DOHH2 (cell line): ENCODE results near the gene AFAP1.

Experiments
- H3F3A ChIP-seq: fragments of 200-600 bp; sonication (generic), shearing (Covaris generic); 2 replicates; pipeline ENCODE4 v1.6.0; 2016; ENCODE audit warnings: antibody characterized with exemption, mild to moderate bottlenecking; ENCODE audit not compliant: control insufficient read depth, insufficient read depth
- H3K27ac ChIP-seq: fragments of 200-600 bp; sonication (generic); 2 replicates; pipeline ENCODE4 v1.5.1; 2014; ENCODE audit warnings: low read depth, mild to moderate bottlenecking, low read length, moderate library complexity
- H3K27me3 ChIP-seq: fragments of 200-600 bp; sonication (generic); 2 replicates; pipeline ENCODE4 v1.6.1; 2014; ENCODE audit warnings: mild to moderate bottlenecking, low read length, mixed read lengths; ENCODE audit not compliant: control insufficient read depth
- H3K36me3 ChIP-seq: fragments of 200-600 bp; sonication (generic); 2 replicates; pipeline ENCODE4 v1.6.1; 2014; ENCODE audit warnings: mild to moderate bottlenecking, low read length, moderate library complexity, mixed read lengths; ENCODE audit not compliant: control insufficient read depth
- H3K4me1 ChIP-seq: fragments of 200-600 bp; sonication (generic); 2 replicates; pipeline ENCODE4 v1.6.1; 2014; ENCODE audit warnings: mild to moderate bottlenecking, low read length, mixed read lengths; ENCODE audit not compliant: control insufficient read depth
- H3K4me2 ChIP-seq: fragments of 200-600 bp; sonication (generic); 2 replicates; pipeline ENCODE4 v1.6.0; 2014; ENCODE audit warnings: mild to moderate bottlenecking, low read length, moderate library complexity
- H3K4me3 ChIP-seq: fragments of 200-600 bp; sonication (generic); 2 replicates; pipeline ENCODE4 v1.5.1; 2014; ENCODE audit warnings: mild to moderate bottlenecking, low read length, mixed read lengths
- H3K79me2 ChIP-seq: fragments of 200-600 bp; sonication (generic); 2 replicates; pipeline ENCODE4 v1.6.1; 2014; ENCODE audit warnings: mild to moderate bottlenecking, low read length, mixed read lengths; ENCODE audit not compliant: control insufficient read depth
- H3K9me2 ChIP-seq: fragments of 200-600 bp; sonication (generic); replicated peaks from 2 replicates; pipeline ENCODE4 v1.6.1; 2014; ENCODE audit warnings: mild to moderate bottlenecking, low read length, mixed read lengths; ENCODE audit not compliant: control insufficient read depth
- H3K9me3 ChIP-seq: fragments of 200-600 bp; sonication (generic); 2 replicates; pipeline ENCODE4 v1.6.1; 2014; ENCODE audit warnings: antibody characterized with exemption, low read length, mixed read lengths; ENCODE audit not compliant: control insufficient read depth, insufficient read depth
- H4K20me1 ChIP-seq: fragments of 200-600 bp; sonication (generic); 2 replicates; pipeline ENCODE4 v1.6.0; 2014; ENCODE audit warnings: low read depth, mild to moderate bottlenecking, antibody characterized with exemption, low read length, moderate library complexity; ENCODE audit not compliant: control insufficient read depth, insufficient read depth
- EZH2phosphoT487 ChIP-seq: fragments of 200-600 bp; sonication (generic); IDR thresholded peaks from 2 replicates; pipeline ENCODE4 v1.6.1; 2017; ENCODE audit warnings: borderline replicate concordance, mild to moderate bottlenecking, antibody characterized with exemption, low read length, moderate library complexity, mixed read lengths
- TF ChIP-seq, protein P1 (sequence below): fragments of 200-600 bp; sonication (generic); IDR thresholded peaks from one replicate; pipeline ENCODE4 v1.5.1; 2014; ENCODE audit warnings: antibody characterized with exemption, mild to moderate bottlenecking, low read depth, low read length; ENCODE audit not compliant: poor library complexity, severe bottlenecking

AFAP1 gene

DNA sequence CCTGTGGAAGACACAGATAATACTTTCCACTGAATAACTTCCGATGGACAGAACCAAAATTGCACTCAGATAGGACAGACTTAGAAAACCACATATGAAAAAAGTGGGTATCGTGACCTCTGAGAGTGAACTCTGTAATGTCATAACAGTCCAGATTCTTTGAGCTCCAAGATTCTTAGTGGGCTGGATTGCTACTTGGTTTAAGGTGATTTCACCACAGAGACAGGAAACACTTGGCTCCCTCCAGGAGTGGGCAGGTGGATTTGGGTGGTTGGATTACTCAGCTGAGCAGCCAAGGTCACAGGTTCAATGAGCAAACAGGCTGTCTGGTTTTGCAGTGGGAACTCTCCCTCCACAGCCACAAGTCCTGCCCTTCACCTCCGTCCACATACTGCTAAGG is 126.0 kb downstream of the AFAP1 start:
- Histone ChIP-seq H4K20me1 (no peaks in the 10 kb centered on the region), H3K79me2 (no peaks in the 10 kb centered on the region), H3K4me2 (no peak overlapping the region), H3K36me3 (no peaks in the 10 kb centered on the region), H3K27ac (no peak overlapping the region), H3F3A (no peaks in the 10 kb centered on the region), H3K9me3 (no peaks in the 10 kb centered on the region), H3K27me3 (peaks cover 5% of the 10 kb centered on the region), H3K4me1 (no peaks in the 10 kb centered on the region), H3K4me3 (no peak overlapping the region), H3K9me2 (no peaks in the 10 kb centered on the region)
- no peak for TF ChIP-seq EZH2phosphoT487
- TF ChIP-seq, protein P1, sequence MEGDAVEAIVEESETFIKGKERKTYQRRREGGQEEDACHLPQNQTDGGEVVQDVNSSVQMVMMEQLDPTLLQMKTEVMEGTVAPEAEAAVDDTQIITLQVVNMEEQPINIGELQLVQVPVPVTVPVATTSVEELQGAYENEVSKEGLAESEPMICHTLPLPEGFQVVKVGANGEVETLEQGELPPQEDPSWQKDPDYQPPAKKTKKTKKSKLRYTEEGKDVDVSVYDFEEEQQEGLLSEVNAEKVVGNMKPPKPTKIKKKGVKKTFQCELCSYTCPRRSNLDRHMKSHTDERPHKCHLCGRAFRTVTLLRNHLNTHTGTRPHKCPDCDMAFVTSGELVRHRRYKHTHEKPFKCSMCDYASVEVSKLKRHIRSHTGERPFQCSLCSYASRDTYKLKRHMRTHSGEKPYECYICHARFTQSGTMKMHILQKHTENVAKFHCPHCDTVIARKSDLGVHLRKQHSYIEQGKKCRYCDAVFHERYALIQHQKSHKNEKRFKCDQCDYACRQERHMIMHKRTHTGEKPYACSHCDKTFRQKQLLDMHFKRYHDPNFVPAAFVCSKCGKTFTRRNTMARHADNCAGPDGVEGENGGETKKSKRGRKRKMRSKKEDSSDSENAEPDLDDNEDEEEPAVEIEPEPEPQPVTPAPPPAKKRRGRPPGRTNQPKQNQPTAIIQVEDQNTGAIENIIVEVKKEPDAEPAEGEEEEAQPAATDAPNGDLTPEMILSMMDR = no peak

DNA sequence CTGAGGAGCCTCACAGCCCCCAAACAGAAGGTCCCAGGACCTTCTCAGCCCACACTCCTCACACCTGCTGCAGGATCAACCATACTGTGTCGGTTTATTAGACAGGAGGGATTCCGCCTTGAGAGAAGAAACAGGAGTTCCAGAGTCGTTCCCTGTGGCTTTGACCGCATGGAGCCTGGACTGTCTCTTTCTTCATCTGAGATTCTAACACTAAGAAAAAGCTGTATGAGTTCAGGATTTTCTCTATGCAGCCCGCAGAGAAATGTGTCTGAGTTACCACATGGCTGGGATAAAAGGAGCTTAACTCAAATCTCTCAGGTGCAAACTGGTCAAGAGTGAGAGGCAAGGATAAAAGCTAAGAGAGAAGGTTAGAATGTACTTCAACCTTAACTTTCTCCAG is 126.7 kb downstream of the AFAP1 start:
- Histone ChIP-seq H3K79me2 (no peaks in the 10 kb centered on the region), H3K9me3 (no peaks in the 10 kb centered on the region), H3K4me1 (no peaks in the 10 kb centered on the region), H3K4me2 (no peak overlapping the region), H3K36me3 (no peaks in the 10 kb centered on the region), H4K20me1 (no peaks in the 10 kb centered on the region), H3K4me3 (no peak overlapping the region), H3F3A (no peaks in the 10 kb centered on the region), H3K9me2 (no peaks in the 10 kb centered on the region), H3K27me3 (peaks cover 5% of the 10 kb centered on the region), H3K27ac (no peak overlapping the region)
- TF ChIP-seq EZH2phosphoT487 = no peak
- TF ChIP-seq, protein P1 = no peak

DNA sequence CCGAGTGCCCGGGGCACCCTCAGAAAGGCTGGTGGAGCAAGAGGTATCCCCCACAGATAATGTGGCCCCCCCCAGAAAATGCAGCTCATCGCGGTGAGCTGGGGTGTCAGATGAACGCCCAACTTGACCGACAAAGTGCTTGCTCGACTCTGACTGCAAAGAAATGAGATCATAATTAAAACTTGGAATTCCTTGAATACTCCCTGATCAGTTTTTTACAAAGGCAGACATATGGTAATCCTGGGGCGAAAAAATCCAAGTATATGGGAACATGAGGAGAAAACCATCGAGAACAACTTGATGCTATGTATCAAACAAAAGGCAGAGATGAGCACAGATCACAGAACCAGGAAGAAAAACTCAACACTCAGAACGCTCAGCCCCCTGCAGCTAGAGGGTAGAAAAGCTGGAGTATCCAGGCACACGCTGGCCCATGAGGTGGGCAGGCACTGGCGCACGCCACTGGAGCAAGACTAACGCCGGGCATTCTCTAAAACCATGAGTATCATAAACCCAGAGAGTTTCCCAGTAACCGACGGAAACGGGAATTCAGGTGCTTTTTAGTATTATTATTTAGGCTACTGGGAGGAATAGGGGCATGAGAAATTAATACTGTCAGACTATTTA is 127.3 kb downstream of the AFAP1 start:
- Histone ChIP-seq H3F3A (no peaks in the 10 kb centered on the region), H3K36me3 (no peaks in the 10 kb centered on the region), H3K79me2 (no peaks in the 10 kb centered on the region), H3K4me2 (no peak overlapping the region), H3K9me2 (no peaks in the 10 kb centered on the region), H3K4me3 (no peak overlapping the region), H3K27me3 (peaks cover 5% of the 10 kb centered on the region; the same call in 1 of the 2 replicates), H3K27ac (no peak overlapping the region), H3K9me3 (no peaks in the 10 kb centered on the region), H3K4me1 (no peaks in the 10 kb centered on the region), H4K20me1 (no peaks in the 10 kb centered on the region)
- no peak for TF ChIP-seq EZH2phosphoT487
- TF ChIP-seq, protein P1 = no peak
